Left ventricle myocardium inferior (tissue), 1 donor: ENCODE results near the gene TEAD1. TPM values are rescaled to one million over a fixed set of nuclear protein-coding genes. Genes with fewer than 3 reads are reported as not detected.
A peak's percentile ranks its signal among the peaks of the same experiment; 100 is the strongest.

Source experiments
- DNase-seq: peaks from one replicate; pipeline ENCODE4 v3.0.0-alpha.2; 2020
- H3K27ac ChIP-seq: fragments of 200-600 bp; replicated peaks from 2 replicates; pipeline ENCODE4 v1.8.0; 2021
- H3K27me3 ChIP-seq: fragments of 200-600 bp; 2 replicates; pipeline ENCODE4 v1.8.0; 2021; ENCODE audit warnings: low read depth
- H3K36me3 ChIP-seq: fragments of 200-600 bp; 2 replicates; pipeline ENCODE4 v1.8.0; 2021
- H3K4me1 ChIP-seq: fragments of 200-600 bp; 2 replicates; pipeline ENCODE4 v1.8.0; 2021
- H3K4me3 ChIP-seq: fragments of 200-600 bp; 2 replicates; pipeline ENCODE4 v1.8.0; 2021; ENCODE audit warnings: mild to moderate bottlenecking, moderate library complexity
- H3K9me3 ChIP-seq: fragments of 200-600 bp; replicated peaks from 2 replicates; pipeline ENCODE4 v1.8.0; 2021
- intact Hi-C: fragments of 100-400 bp; cut with micrococcal nuclease; formaldehyde crosslinking; loops from one replicate; pipeline ENCODE4 v1.11.0; 2022
- total RNA-seq: library from RNA; stranded (reverse); fragmentation: NEBNext Ultra II Directional; extraction: Animal tissue kit (Norgen Biotek cat#: 25700); gene quantifications from one replicate; pipeline ENCODE4 v1.2.1, GENCODE V29; 2021
- TF ChIP-seq, protein P1 (sequence below): fragments of 200-600 bp; IDR thresholded peaks from 2 replicates; pipeline ENCODE4 v1.8.0; 2021; ENCODE audit warnings: antibody characterized with exemption, mild to moderate bottlenecking, borderline replicate concordance
- donor health status: DM: no; HTN: yes; CAD: no; lungs with severe emphysema.

Gene TEAD1
- total RNA-seq, 1 donor from 2014 or later: 121 TPM

DNA sequence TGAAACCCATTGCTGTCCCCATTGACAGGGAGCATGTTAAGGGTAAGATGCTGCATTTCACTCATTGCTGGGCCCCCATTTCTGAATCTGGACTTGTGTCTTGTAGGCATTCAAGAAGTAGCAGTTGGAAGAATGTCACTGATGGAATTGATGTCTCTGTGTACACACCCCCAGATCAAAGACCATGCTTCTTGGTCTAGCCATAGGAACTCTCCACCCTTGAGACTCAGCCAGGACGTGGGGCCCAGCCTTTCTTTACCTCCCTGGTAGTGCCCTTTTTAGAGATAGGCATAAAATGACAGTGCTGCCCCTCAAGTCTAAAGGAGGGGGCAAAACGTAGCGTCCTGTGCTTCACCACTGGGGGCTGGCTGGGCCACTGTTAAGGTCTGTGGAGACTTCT lies 135.1 kb downstream of the TEAD1 start:
- no peaks in the 10 kb centered on the region for H3K36me3 ChIP-seq
- H3K27ac ChIP-seq: no peak overlapping the region
- peaks cover 58% of the 10 kb centered on the region for H3K4me1 ChIP-seq
- intact Hi-C loops: no loop called here
- no peaks in the 10 kb centered on the region for H3K9me3 ChIP-seq
- TF ChIP-seq, protein P1, sequence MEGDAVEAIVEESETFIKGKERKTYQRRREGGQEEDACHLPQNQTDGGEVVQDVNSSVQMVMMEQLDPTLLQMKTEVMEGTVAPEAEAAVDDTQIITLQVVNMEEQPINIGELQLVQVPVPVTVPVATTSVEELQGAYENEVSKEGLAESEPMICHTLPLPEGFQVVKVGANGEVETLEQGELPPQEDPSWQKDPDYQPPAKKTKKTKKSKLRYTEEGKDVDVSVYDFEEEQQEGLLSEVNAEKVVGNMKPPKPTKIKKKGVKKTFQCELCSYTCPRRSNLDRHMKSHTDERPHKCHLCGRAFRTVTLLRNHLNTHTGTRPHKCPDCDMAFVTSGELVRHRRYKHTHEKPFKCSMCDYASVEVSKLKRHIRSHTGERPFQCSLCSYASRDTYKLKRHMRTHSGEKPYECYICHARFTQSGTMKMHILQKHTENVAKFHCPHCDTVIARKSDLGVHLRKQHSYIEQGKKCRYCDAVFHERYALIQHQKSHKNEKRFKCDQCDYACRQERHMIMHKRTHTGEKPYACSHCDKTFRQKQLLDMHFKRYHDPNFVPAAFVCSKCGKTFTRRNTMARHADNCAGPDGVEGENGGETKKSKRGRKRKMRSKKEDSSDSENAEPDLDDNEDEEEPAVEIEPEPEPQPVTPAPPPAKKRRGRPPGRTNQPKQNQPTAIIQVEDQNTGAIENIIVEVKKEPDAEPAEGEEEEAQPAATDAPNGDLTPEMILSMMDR: no peak
- DNase-seq: no peak
- H3K27me3 ChIP-seq: no peaks in the 10 kb centered on the region
- no peak overlapping the region for H3K4me3 ChIP-seq

DNA sequence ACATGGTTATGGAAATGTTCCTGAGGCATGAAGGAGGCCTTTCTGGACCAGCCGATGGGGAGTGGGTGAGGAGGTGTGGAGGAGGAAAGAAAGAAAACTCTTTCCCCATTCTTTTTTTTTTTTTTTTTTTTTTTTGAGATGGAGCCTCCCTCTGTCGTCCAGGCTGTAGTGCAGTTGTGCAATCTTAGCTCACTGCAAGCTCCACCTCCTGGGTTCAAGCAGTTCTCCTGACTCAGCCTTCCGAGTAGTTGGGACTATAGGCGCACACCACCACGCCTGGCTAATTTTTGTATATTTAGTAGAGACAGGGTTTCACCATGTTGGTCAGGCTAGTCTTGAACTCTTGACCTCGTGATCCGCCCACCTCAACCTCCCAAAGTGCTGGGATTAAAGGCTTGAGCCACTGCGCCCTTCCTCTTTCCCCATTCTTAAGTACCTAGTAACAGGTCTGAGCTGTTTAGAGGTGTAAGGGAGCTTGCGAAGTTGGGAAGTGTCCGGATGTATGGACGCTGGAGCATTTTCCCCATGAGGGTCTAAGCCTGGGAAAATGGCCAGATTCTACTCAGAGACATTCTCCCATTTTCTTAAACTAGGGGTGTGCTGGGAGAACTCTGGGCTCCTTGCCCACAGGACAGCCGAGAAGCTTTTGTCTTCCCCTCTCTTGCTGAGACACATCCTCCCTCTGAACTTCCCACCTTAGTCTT lies 135.8 kb downstream of the TEAD1 start:
- peaks cover 56% of the 10 kb centered on the region for H3K4me1 ChIP-seq
- H3K27ac ChIP-seq: no peak overlapping the region
- DNase-seq: no peak
- TF ChIP-seq, protein P1: no peak
- intact Hi-C loops: no loop called here
- no peaks in the 10 kb centered on the region for H3K9me3 ChIP-seq
- H3K4me3 ChIP-seq: no peak overlapping the region
- H3K27me3 ChIP-seq: no peaks in the 10 kb centered on the region
- H3K36me3 ChIP-seq: no peaks in the 10 kb centered on the region

DNA sequence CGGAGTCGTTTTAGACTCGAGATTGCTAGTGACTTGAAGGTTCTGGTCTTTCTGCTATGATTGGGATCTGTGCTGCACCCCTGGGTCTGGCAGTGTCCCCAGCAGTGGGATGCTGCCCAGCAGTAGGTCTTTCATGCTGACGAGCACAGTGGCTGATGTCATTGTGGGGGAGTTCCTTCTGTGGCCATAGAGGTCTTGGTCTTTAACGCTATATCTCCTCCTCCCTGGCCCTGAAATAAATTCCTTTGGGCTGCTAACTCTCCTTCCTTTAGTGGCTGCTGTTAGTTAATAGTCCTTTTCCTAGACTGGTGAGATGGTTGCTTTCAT lies 136.3 kb downstream of the TEAD1 start:
- Histone ChIP-seq H3K4me1 (peaks cover 61% of the 10 kb centered on the region), H3K27me3 (no peaks in the 10 kb centered on the region), H3K9me3 (no peaks in the 10 kb centered on the region), H3K36me3 (no peaks in the 10 kb centered on the region), H3K27ac (no peak overlapping the region), H3K4me3 (no peak overlapping the region)
- TF ChIP-seq, protein P1: no peak
- no peak for DNase-seq
- intact Hi-C loops: no loop called here

DNA sequence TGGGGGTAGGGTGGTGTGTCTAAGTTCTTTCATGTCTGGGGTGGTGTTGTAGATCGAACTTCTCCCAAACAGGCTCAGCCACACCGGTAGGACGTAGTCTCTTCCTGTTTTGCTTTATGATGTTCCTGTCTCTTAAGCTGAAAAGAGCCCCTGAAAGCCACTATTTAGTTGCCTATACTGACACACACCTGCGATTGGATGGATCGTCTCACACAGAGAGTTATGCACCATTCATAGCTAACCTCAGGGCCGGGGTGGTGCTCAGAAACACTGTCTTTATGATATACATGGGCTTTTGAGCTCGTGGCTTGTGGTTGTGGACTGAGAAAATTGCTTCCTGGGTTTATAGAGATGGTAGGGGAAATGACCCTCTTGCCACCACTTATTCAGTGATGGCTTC lies 137.6 kb downstream of the TEAD1 start:
- no peak overlapping the region for H3K4me3 ChIP-seq
- no peak overlapping the region for H3K27ac ChIP-seq
- TF ChIP-seq, protein P1: no peak
- intact Hi-C loops: no loop called here
- H3K36me3 ChIP-seq: no peaks in the 10 kb centered on the region
- H3K4me1 ChIP-seq: peaks cover 69% of the 10 kb centered on the region
- no peaks in the 10 kb centered on the region for H3K27me3 ChIP-seq
- no peaks in the 10 kb centered on the region for H3K9me3 ChIP-seq
- no peak for DNase-seq

DNA sequence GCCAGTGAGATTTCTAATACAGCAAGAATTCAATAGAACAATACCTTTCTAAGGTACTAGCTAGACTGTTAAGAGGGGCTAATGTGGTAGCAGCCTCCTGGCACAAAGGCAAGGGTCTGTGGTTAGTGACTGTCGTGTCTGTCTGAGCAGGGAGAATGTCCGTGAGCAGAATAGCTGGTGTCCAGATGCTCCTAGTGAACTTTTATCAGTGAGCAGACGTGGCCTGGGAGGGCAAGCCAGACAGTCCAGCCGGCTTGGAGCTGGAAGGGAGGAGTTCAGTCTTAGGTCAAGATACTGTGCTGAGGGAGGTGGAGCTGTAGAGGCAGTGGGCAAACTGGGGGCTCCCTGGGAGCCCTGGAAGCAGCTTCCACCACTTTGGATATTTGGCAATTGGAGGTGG lies 138.6 kb downstream of the TEAD1 start:
- TF ChIP-seq, protein P1: no peak
- Histone ChIP-seq H3K9me3 (no peaks in the 10 kb centered on the region), H3K36me3 (no peaks in the 10 kb centered on the region), H3K27me3 (no peaks in the 10 kb centered on the region), H3K27ac (peak overlapping the region; percentile 53), H3K4me1 (peaks cover 74% of the 10 kb centered on the region), H3K4me3 (no peak overlapping the region)
- intact Hi-C loops: no loop called here
- no peak for DNase-seq
